ENCODE data around the gene SNX14. TPM values are rescaled to one million over a fixed set of nuclear protein-coding genes. Genes with fewer than 3 reads are reported as not detected.

The SNX14 gene
- polyA plus RNA-seq, 1 of the 3 experiments (the other 2 are of a cell fraction) = 40.4 TPM

DNA sequence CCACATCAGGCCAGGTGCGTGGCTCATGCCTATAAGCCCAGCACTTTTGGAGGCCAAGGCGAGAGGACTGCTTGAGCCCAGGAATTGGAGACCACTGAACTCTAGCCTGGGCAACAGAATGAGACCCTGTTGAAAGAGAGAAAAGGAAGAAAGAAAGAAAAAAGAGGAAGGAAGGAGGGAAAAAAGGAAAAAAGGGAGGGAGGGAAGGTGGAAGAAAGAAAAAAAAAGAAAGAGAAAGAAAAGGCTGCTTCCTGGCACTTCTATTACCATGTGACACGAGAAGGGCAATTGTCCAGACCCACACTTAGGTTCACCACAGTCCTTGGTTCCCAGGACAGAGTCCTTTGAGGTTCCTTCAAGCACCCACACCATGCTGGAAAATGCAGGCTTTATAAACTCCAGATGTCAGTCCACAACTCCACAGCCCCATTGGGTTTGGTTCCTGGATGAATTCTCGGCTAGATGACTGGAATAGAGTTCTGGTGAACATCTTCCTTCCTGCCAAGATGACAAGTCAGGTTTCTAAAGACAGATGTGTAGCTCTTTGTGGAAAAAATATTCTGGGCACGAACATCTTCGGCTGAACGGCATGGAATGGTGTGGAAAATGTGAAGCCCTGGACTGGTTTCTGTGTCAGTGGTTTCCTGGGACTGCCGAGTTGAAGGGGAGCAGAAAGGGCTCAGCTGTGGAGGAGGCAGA, 111.3 kb downstream of the SNX14 start:
- Histone ChIP-seq H3K27ac (ENCODE audit: low read depth in 2 of 2, low read length in 1 of 2) (peak overlapping the region; percentile 67 to 92), H3K36me3 (replicated peaks in 1 of 2; ENCODE audit: control insufficient read depth in 1 of 2, insufficient read depth in 2 of 2, low read length in 1 of 2) (peaks cover 65 to 71% of the 10 kb centered on the region in 2 experiments), H3F3A (replicated peaks; ENCODE audit: insufficient read depth) (peaks cover 40% of the 10 kb centered on the region), H2AFZ (ENCODE audit: low read depth) (no peak overlapping the region), H3K9me2 (no peaks in the 10 kb centered on the region), H3K4me1 (ENCODE audit: control insufficient read depth in 1 of 2, insufficient read depth in 2 of 2, low read depth in 1 of 2, low read length in 1 of 2) (peaks cover 6 to 15% of the 10 kb centered on the region in 2 experiments; a peak in 3 of 4 replicates), H3K27me3 (ENCODE audit: insufficient read depth) (no peaks in the 10 kb centered on the region), H3K4me3 (ENCODE audit: low read depth in 2 of 2, low read length in 1 of 2) (no peak overlapping the region), H3K4me2 (peak overlapping the region; percentile 30), H3K9me3 (no peaks in the 10 kb centered on the region), H4K20me1 (ENCODE audit: insufficient read depth) (no peaks in the 10 kb centered on the region), H3K79me2 (ENCODE audit: insufficient read depth) (peaks cover 47% of the 10 kb centered on the region), H3K9ac (peak overlapping the region; percentile 16; the same call in 1 of the 2 replicates)
- ChIA-PET POLR2A (no interaction called here), CTCF (interaction anchor here (0.6 to 3.5 kb wide), 45 partner anchors 9 to 1560 kb away, joined by 3 to 62 read pairs (median 6); partner anchors contain the start of gene NT5E)
- WGBS (ENCODE audit: low lambda C conversion rate) = 34% methylated on average over 8 of the region's 8 CpGs
- DNase-seq = no peak
- TF ChIP-seq SIN3A (IDR thresholded peaks at IDR 0.05; ENCODE audit: borderline replicate concordance, low read depth, low read length) = 0 out of 2 replicates have a peak, but pooled peaks have one; percentile 19
- TF ChIP-seq NFIC (IDR thresholded peaks at IDR 0.05; ENCODE audit: borderline replicate concordance) = peak; percentile 78
- TF ChIP-seq ELF1 (IDR thresholded peaks at IDR 0.05) = no peak
- no peak for TF ChIP-seq USF1 (IDR thresholded peaks at IDR 0.05; ENCODE audit: borderline replicate concordance, low read depth)
- TF ChIP-seq, protein P1, sequence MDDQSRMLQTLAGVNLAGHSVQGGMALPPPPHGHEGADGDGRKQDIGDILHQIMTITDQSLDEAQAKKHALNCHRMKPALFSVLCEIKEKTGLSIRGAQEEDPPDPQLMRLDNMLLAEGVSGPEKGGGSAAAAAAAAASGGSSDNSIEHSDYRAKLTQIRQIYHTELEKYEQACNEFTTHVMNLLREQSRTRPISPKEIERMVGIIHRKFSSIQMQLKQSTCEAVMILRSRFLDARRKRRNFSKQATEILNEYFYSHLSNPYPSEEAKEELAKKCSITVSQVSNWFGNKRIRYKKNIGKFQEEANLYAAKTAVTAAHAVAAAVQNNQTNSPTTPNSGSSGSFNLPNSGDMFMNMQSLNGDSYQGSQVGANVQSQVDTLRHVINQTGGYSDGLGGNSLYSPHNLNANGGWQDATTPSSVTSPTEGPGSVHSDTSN (IDR thresholded peaks at IDR 0.05) = peak; percentile 82
- TF ChIP-seq, protein P2, sequence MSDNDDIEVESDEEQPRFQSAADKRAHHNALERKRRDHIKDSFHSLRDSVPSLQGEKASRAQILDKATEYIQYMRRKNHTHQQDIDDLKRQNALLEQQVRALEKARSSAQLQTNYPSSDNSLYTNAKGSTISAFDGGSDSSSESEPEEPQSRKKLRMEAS (IDR thresholded peaks at IDR 0.05; ENCODE audit: low read depth) = peak; percentile 56
- no peak for TF ChIP-seq FOXJ3 (CRISPR knock-in tag; IDR thresholded peaks at IDR 0.05)
- peak; percentile 56 to 85; a peak in 2 of 4 replicates for TF ChIP-seq EP300 (IDR thresholded peaks at IDR 0.05; ENCODE audit: borderline replicate concordance in 1 of 2, low read depth in 1 of 2, low read length in 1 of 2)
- TF ChIP-seq GABPA (IDR thresholded peaks at IDR 0.05; ENCODE audit: low read depth) = peak; percentile 16; the same call in 1 of the 2 replicates
- TF ChIP-seq POLR2AphosphoS5 (IDR thresholded peaks at IDR 0.05; ENCODE audit: low read depth, low read length) = peak; percentile 69; the same call in 1 of the 2 replicates
- TF ChIP-seq TEAD4 (IDR thresholded peaks at IDR 0.05; ENCODE audit: borderline replicate concordance, insufficient read depth) = peak; percentile 27; the same call in 1 of the 2 replicates
- TF ChIP-seq RXRA (IDR thresholded peaks at IDR 0.05; ENCODE audit: borderline replicate concordance, low read depth) = no peak
- TF ChIP-seq TCF12 (IDR thresholded peaks at IDR 0.05) = peak; percentile 97
- 0 out of 2 replicates have a peak, but pooled peaks have one; percentile 21 for TF ChIP-seq JUND (IDR thresholded peaks at IDR 0.05)
- TF ChIP-seq FOXM1 (IDR thresholded peaks at IDR 0.05; ENCODE audit: low read depth) = 0 out of 2 replicates have a peak, but pooled peaks have one; percentile 44

- Histone ChIP-seq H3K9me2 (no peaks in the 10 kb centered on the region), H3K4me3 (ENCODE audit: low read depth in 2 of 2, low read length in 1 of 2) (no peak overlapping the region), H4K20me1 (ENCODE audit: insufficient read depth) (no peaks in the 10 kb centered on the region), H3K27ac (ENCODE audit: low read depth in 2 of 2, low read length in 1 of 2) (peak overlapping the region in 1 of 2 experiments; percentile 92; a peak in 1 of 4 replicates), H3K27me3 (ENCODE audit: insufficient read depth) (no peaks in the 10 kb centered on the region), H3F3A (replicated peaks; ENCODE audit: insufficient read depth) (peaks cover 43% of the 10 kb centered on the region), H3K4me2 (no peak overlapping the region), H3K9me3 (no peaks in the 10 kb centered on the region), H3K36me3 (replicated peaks in 1 of 2; ENCODE audit: control insufficient read depth in 1 of 2, insufficient read depth in 2 of 2, low read length in 1 of 2) (peaks cover 63 to 80% of the 10 kb centered on the region in 2 experiments), H3K79me2 (ENCODE audit: insufficient read depth) (peaks cover 59% of the 10 kb centered on the region), H3K9ac (no peak overlapping the region), H3K4me1 (ENCODE audit: control insufficient read depth in 1 of 2, insufficient read depth in 2 of 2, low read depth in 1 of 2, low read length in 1 of 2) (peaks cover 6 to 20% of the 10 kb centered on the region in 2 experiments; a peak in 3 of 4 replicates), H2AFZ (ENCODE audit: low read depth) (no peak overlapping the region)
- ChIA-PET POLR2A (no interaction called here), CTCF (interaction anchor here (0.9 to 3.1 kb wide), 3 partner anchors 11 to 124 kb away, joined by 3 to 16 read pairs (median 6); no protein-coding TSS in a partner anchor)
- no peak for DNase-seq
- 90% methylated on average over 1 of the region's 1 CpG for WGBS (ENCODE audit: low lambda C conversion rate)
- TF ChIP-seq NRF1 (IDR thresholded peaks at IDR 0.05; ENCODE audit: low read depth, low read length) (no peak), FOXM1 (IDR thresholded peaks at IDR 0.05; ENCODE audit: low read depth) (no peak), EZH2phosphoT487 (IDR thresholded peaks at IDR 0.05; ENCODE audit: borderline replicate concordance, low read depth) (no peak), GABPA (IDR thresholded peaks at IDR 0.05; ENCODE audit: low read depth) (no peak), CTCF (IDR thresholded peaks at IDR 0.05) (no peak), POLR2AphosphoS5 (IDR thresholded peaks at IDR 0.05; ENCODE audit: low read depth, low read length) (no peak), ZBTB33 (IDR thresholded peaks at IDR 0.05; ENCODE audit: borderline replicate concordance, low read depth) (no peak), GATA2 (CRISPR knock-in tag; IDR thresholded peaks at IDR 0.05) (no peak), RXRA (IDR thresholded peaks at IDR 0.05; ENCODE audit: borderline replicate concordance, low read depth) (no peak), ELF1 (IDR thresholded peaks at IDR 0.05) (no peak), MXI1 (IDR thresholded peaks at IDR 0.05; ENCODE audit: low read depth, low read length) (no peak)
Observed at GRCh38 chr6:85479208-85479607, 114.5 kb downstream of the SNX14 start.

Data from SK-N-SH (cell line).